Keratinocyte (primary cell): Measurements from ENCODE around the gene RSPH1. TPM values are rescaled to one million over a fixed set of nuclear protein-coding genes. Genes with fewer than 3 reads are reported as not detected.

Experiments
- DNase-seq: peaks from one replicate; pipeline ENCODE4 v3.0.0-alpha.2; 2011; ENCODE audit warnings: low read depth, missing footprints, low spot score
- FAIRE-seq: peaks from 2 replicates; lab custom pipeline; 2011; peaks lifted over from hg19 to GRCh38; lab: Jason Lieb, UNC
- H2AFZ ChIP-seq: 2 replicates; pipeline ENCODE4 v1.6.0; 2012; ENCODE audit warnings: low read length, control low read depth, inconsistent platforms; ENCODE audit not compliant: control insufficient read depth
- H3K27ac ChIP-seq: 2 replicates; pipeline ENCODE4 v1.5.1; 2011; ENCODE audit warnings: low read length; ENCODE audit not compliant: control insufficient read depth, insufficient read depth
- H3K27me3 ChIP-seq: 3 replicates; pipeline ENCODE4 v1.6.0; 2011; ENCODE audit warnings: low read length; ENCODE audit not compliant: control insufficient read depth, insufficient read depth; ENCODE audit errors: extremely low read depth
- H3K36me3 ChIP-seq, 2 experiments: 2 replicates in 1 of 2; 3 replicates in 1 of 2; pipeline ENCODE4 v1.5.1; 2011; ENCODE audit warnings: low read length in 2 of 2, mild to moderate bottlenecking in 1 of 2; ENCODE audit not compliant: control insufficient read depth in 2 of 2, insufficient read depth in 2 of 2; ENCODE audit errors: extremely low read depth in 1 of 2
- H3K4me1 ChIP-seq: 3 replicates; pipeline ENCODE4 v1.5.1; 2011; ENCODE audit warnings: low read length; ENCODE audit not compliant: control insufficient read depth, insufficient read depth; ENCODE audit errors: extremely low read depth
- H3K4me2 ChIP-seq: 3 replicates; pipeline ENCODE4 v1.6.0; 2011; ENCODE audit warnings: low read depth, low read length; ENCODE audit not compliant: control insufficient read depth, insufficient read depth; ENCODE audit errors: extremely low read depth
- H3K4me3 ChIP-seq, 3 experiments: fragments of 200-600 bp in 1 of 3; sonication (generic) in 1 of 3; 2 replicates in 2 of 3; 3 replicates in 1 of 3; pipeline ENCODE4 v1.5.1; 2011 to 2016; ENCODE audit warnings: low read length in 3 of 3, mild to moderate bottlenecking in 3 of 3, control low read depth in 2 of 3, inconsistent platforms in 1 of 3, low read depth in 1 of 3, mixed read lengths in 1 of 3, mixed run types in 1 of 3, moderate library complexity in 1 of 3; ENCODE audit not compliant: control insufficient read depth in 2 of 3, insufficient read depth in 2 of 3; ENCODE audit errors: extremely low read depth in 1 of 3
- H3K79me2 ChIP-seq: 2 replicates; pipeline ENCODE4 v1.6.0; 2012; ENCODE audit warnings: low read length; ENCODE audit not compliant: control insufficient read depth, insufficient read depth
- H3K9ac ChIP-seq: 3 replicates; pipeline ENCODE4 v1.6.0; 2011; ENCODE audit warnings: low read length; ENCODE audit not compliant: control insufficient read depth, insufficient read depth; ENCODE audit errors: extremely low read depth
- H3K9me1 ChIP-seq: 3 replicates; pipeline ENCODE4 v1.6.0; 2011; ENCODE audit warnings: low read length; ENCODE audit not compliant: control insufficient read depth, insufficient read depth; ENCODE audit errors: extremely low read depth
- H3K9me3 ChIP-seq: 2 replicates; pipeline ENCODE4 v1.5.1; 2012; ENCODE audit warnings: low read depth, low read length; ENCODE audit not compliant: control insufficient read depth
- H4K20me1 ChIP-seq: 3 replicates; pipeline ENCODE4 v1.6.0; 2011; ENCODE audit warnings: low read length; ENCODE audit not compliant: control insufficient read depth, insufficient read depth; ENCODE audit errors: extremely low read depth
- EZH2 ChIP-seq: IDR thresholded peaks from one replicate; pipeline ENCODE4 v1.6.1; 2012; ENCODE audit warnings: inconsistent platforms, mild to moderate bottlenecking, low read length, moderate library complexity
- dilution Hi-C: fragments of 300-500 bp; cut with MboI; formaldehyde crosslinking; loops from one replicate; pipeline ENCODE4 v1.7.0; 2020; ENCODE audit warnings: low sequenced_read_pairs; ENCODE audit not compliant: extremely low pct_ligation_motif_present
- polyA plus RNA-seq, 5 experiments: library from polyadenylated mRNA; depleted of rRNA in 3 of 5; stranded (reverse) in 3 of 5; stranded (forward) in 1 of 5; unstranded in 1 of 5; fragments of >200 nt; gene quantifications; 1 replicate in 1 of 5; 2 replicates in 3 of 5; 3 replicates in 1 of 5; pipeline versions ENCODE4 v1.2.1 to v1.2.3, GENCODE V29; 2011 to 2012; ENCODE audit warnings: missing spikeins in 2 of 5, low read depth in 1 of 5, low replicate concordance in 1 of 5
- TF ChIP-seq, protein P1 (sequence below), 3 experiments: IDR thresholded peaks in 1 of 3; conservative IDR thresholded peaks in 1 of 3; optimal IDR thresholded peaks in 1 of 3; 2 replicates in 2 of 3; 3 replicates in 1 of 3; pipeline versions ENCODE3 to v1.5.1; 2011; ENCODE audit warnings: low read length in 3 of 3, mild to moderate bottlenecking in 3 of 3, moderate library complexity in 2 of 3, control low read depth in 1 of 3, inconsistent platforms in 1 of 3; ENCODE audit not compliant: insufficient read depth in 2 of 3; ENCODE audit errors: extremely low read depth in 1 of 3

The RSPH1 gene
- polyA plus RNA-seq, 1 donor (not counting 4 experiments of a cell fraction or from before 2014, with no cell fraction given) = 0.50 TPM

DNA sequence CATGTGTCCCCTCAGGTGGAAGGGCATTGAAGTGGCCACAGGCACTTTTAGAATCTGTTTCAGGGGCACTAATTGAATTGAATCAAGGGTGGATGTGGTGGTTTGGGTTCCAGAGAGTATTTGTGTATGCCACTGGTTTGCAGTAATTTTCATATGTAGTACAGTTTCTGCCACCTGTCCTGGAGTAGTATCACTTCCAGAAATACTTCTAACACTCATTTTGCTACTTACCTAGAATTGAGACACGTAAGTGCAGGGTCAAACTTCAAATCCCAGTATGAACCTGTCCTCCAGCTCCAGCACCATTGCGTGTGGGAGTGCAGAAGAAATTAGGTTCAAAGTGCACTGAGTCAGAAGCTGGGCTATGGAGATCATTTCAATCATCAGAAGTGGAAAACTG lies 26.8 kb downstream of the RSPH1 start:
- Histone ChIP-seq H3K79me2 (no peaks in the 10 kb centered on the region), H3K9me1 (no peaks in the 10 kb centered on the region), H2AFZ (no peak overlapping the region), H3K4me3 (no peak overlapping the region), H3K36me3 (no peaks in the 10 kb centered on the region), H3K9ac (no peak overlapping the region), H3K4me2 (no peak overlapping the region), H3K27ac (no peak overlapping the region), H3K27me3 (no peaks in the 10 kb centered on the region), H3K4me1 (peaks cover 16% of the 10 kb centered on the region), H3K9me3 (no peaks in the 10 kb centered on the region), H4K20me1 (no peaks in the 10 kb centered on the region)
- dilution Hi-C loops = no loop called here
- DNase-seq (no peak), FAIRE-seq (no peak)
- TF ChIP-seq EZH2 = no peak
- TF ChIP-seq, protein P1, sequence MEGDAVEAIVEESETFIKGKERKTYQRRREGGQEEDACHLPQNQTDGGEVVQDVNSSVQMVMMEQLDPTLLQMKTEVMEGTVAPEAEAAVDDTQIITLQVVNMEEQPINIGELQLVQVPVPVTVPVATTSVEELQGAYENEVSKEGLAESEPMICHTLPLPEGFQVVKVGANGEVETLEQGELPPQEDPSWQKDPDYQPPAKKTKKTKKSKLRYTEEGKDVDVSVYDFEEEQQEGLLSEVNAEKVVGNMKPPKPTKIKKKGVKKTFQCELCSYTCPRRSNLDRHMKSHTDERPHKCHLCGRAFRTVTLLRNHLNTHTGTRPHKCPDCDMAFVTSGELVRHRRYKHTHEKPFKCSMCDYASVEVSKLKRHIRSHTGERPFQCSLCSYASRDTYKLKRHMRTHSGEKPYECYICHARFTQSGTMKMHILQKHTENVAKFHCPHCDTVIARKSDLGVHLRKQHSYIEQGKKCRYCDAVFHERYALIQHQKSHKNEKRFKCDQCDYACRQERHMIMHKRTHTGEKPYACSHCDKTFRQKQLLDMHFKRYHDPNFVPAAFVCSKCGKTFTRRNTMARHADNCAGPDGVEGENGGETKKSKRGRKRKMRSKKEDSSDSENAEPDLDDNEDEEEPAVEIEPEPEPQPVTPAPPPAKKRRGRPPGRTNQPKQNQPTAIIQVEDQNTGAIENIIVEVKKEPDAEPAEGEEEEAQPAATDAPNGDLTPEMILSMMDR (optimal IDR thresholded peaks at IDR 0.05 in 1 of 3, IDR thresholded peaks at IDR 0.05 in 1 of 3, conservative IDR thresholded peaks at IDR 0.05 in 1 of 3; ENCODE audit: extremely low read depth in 1 of 3, insufficient read depth in 2 of 3, low read length in 3 of 3) = no peak

- Histone ChIP-seq H3K4me2 (no peak overlapping the region), H3K4me3 (no peak overlapping the region), H3K9me3 (no peaks in the 10 kb centered on the region), H4K20me1 (no peaks in the 10 kb centered on the region), H3K4me1 (peaks cover 10% of the 10 kb centered on the region), H3K36me3 (no peaks in the 10 kb centered on the region), H2AFZ (no peak overlapping the region), H3K9ac (no peak overlapping the region), H3K27me3 (no peaks in the 10 kb centered on the region), H3K79me2 (no peaks in the 10 kb centered on the region), H3K9me1 (no peaks in the 10 kb centered on the region), H3K27ac (no peak overlapping the region)
- dilution Hi-C loops = no loop called here
- FAIRE-seq (no peak), DNase-seq (no peak)
- TF ChIP-seq EZH2 = no peak
- TF ChIP-seq, protein P1 (optimal IDR thresholded peaks at IDR 0.05 in 1 of 3, IDR thresholded peaks at IDR 0.05 in 1 of 3, conservative IDR thresholded peaks at IDR 0.05 in 1 of 3; ENCODE audit: extremely low read depth in 1 of 3, insufficient read depth in 2 of 3, low read length in 3 of 3) = no peak
Measured at GRCh38 chr21:42468491-42469131, 27.4 kb downstream of the RSPH1 start.
